Cardiac fibroblast (primary cell): Measurements from ENCODE around the gene RAB15.

Experiments used
- DNase-seq, 2 donors: peaks; one replicate each; pipeline versions ENCODE4 v3.0.0 to v3.0.0-alpha.2; 2010; ENCODE audit warnings: low read depth in 2 of 2
- H3K4me3 ChIP-seq, 2 donors: replicated peaks in 1 of 2; 1 replicate in 1 of 2; 2 replicates in 1 of 2; pipeline ENCODE4 v1.5.1; 2011; ENCODE audit warnings: low read depth in 2 of 2, low read length in 2 of 2, mild to moderate bottlenecking in 2 of 2, moderate library complexity in 1 of 2
- CTCF ChIP-seq: IDR thresholded peaks from one replicate; pipeline ENCODE4 v1.5.1; 2011; ENCODE audit warnings: low read depth, mild to moderate bottlenecking, low read length, inconsistent platforms

The RAB15 gene

GRCh38 chr14:64958743-64959142 lies 13.4 kb downstream of the RAB15 start:
- no peak for DNase-seq
- no peak for TF ChIP-seq CTCF
- H3K4me3 ChIP-seq = no peak overlapping the region

DNA sequence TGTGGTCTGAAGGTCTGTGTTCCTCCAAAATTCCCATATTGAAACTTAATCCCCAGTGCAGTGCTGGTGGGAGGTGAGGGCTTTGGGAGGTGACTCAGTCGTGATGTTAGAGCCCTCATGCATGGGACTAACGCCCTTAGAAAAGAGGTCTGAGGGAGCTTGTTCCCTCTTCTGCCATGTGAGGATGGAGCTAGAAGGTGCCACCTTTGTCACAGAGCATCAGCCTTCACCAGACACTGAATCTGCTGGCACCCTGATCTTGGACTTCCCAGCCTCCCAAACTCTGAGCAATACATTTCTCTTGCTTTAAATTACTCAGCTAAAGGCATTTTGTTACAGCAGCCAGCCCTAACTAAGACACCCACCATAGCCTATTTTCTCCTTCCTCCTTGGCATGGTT lies 13.9 kb downstream of the RAB15 start:
- no peak for TF ChIP-seq CTCF
- no peak overlapping the region for H3K4me3 ChIP-seq

GRCh38 chr14:64956697-64957406 lies 15.3 kb downstream of the RAB15 start:
- no peak overlapping the region for H3K4me3 ChIP-seq
- DNase-seq = no peak
- TF ChIP-seq CTCF = no peak

More for the DNA sequence above, 13.9 kb downstream of the RAB15 start:
- no peak for DNase-seq

GRCh38 chr14:64955297-64955696 lies 16.8 kb downstream of the RAB15 start:
- no peak for DNase-seq
- TF ChIP-seq CTCF = no peak
- H3K4me3 ChIP-seq = no peak overlapping the region

DNA sequence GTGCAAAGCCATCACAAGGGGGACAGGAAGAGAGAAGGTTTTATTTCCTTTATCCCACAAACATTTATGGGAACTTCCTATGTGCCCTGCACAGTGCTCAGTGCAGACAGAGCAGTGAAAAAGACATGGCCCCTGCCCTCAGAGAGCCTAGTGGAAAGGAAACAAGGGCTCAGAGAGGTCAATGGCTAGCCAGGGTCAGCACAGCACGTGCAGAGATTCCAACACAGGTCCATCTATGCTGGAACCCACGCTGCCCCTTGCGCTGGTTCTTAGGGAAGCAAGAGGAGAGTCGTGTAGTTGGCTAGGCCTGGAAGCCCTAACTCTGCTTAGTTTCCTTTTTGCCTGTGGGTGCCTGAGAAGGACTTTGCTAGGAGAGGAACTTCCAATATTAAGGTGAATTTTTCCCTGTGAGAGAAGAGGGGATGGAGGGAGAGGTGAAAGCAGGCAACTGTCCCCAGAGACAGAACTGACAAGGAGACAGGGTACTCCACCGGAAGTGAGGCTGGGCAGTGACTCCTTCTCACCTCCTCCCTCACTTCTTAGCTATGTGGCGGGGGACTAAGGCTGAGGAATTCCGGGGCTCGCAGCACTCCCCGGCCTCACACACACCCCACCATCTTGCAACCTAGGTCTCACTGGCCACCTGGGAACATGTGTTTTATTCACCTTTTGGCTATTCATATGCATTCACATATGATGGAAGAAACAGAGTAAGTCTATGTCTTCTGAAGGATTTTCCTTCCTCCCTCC lies 17.5 kb downstream of the RAB15 start:
- DNase-seq = no peak
- TF ChIP-seq CTCF = no peak
- no peak overlapping the region for H3K4me3 ChIP-seq

DNA sequence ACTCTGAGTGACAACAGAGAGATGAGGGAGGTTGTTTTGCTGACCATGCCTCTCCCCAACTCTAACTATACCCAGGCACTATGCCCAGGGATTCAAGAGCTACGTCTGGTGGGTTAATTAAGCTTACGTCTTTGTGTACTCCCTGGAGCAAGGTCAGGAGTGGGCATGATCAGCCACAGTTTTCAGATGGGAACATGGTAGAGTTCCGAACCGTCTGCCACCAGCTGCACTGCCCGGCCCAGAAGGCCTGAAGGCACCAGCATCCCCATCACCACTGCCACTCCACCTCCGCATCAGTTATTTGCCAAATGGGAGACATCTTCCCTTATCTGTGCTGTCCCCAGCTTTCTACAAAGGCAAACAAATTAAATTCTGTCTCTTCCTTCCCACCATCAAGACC lies 18.5 kb downstream of the RAB15 start:
- DNase-seq = no peak
- H3K4me3 ChIP-seq = no peak overlapping the region
- no peak for TF ChIP-seq CTCF
